Activated CD8-positive, alpha-beta memory T cell treated with anti-CD3 and anti-CD28 coated beads for 24 hours (primary cell): ENCODE data around the gene PEPD.

Source experiments
- DNase-seq: peaks from one replicate; pipeline ENCODE4 v3.0.0-alpha.2; 2020

Gene PEPD

GRCh38 chr19:33349319-33350289, 172.0 kb downstream of the PEPD start:
- DNase-seq = no peak

- no peak for DNase-seq
Measured at GRCh38 chr19:33348301-33349010, 173.1 kb downstream of the PEPD start.

DNA sequence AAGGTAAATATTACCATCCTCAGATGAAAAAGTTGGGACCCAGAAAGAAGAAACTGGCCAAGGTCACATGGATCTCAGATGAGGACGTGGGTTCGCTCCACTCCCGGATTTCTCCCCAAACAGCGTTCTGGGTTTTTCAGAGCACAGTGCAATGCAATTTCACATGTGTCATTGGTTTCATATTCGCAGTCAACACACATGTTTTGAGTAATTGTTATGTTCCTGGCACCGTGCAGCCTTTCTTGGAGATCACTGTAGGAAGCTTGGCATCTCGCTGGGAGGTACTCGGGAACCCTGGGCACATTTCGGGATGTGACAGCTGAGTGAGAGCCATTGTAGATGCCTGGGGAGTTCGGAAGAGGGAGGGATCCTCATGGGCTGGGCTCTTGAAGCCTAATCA, 174.3 kb downstream of the PEPD start:
- no peak for DNase-seq

DNA sequence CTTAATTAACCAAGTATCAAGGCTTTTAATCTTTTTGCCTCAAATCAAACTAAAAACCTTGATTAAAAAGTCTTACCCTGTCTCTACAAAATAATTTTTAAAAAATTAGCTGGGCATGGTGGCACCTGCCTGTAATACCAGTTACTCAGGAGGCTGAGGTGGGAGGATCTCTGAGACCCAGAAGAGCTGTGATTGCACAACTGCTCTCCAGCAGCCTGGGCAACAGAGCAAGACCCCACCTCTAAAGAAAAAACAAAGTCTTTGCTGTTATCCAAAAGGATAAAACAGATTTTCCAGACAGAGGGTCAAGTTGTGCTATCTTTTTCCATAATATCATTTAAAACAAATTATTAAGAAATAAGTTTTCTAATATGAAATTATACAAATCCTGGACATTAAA, 174.9 kb downstream of the PEPD start:
- DNase-seq = no peak

DNA sequence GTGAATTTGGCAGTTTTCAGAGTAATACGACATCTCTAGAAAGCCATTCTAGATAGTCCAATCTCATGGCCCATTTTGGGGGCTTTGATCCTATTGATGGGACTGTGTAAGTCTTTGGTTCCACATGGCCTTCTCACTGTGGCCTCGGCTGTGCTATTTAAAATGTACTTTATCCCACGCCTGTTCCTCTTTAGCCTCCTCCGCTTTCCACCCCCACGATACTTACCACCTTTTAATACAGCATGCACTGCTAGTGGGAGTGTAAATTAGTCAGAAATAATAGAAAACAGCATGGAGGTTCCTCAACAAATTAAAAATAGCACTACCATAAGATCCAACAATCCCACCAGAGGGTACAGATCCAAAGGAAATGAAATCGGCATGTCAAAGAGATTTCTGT, 176.4 kb downstream of the PEPD start:
- DNase-seq = no peak

DNA sequence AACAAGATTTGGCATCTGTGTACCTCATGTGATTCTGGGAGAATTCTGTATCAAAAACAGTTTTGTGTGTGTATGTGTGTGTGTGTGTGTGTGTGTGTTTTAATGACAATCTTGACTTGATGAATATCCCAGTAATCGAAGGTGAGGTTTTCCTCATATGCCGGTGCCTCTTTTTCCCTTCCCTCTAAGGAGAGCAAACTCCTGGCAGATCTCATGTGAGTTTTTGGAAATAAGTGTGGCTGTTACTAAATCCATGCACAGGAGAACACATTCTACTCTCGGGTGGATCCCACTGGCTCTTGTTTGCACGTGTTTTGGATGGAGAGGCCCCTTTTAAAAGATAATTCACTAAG, 177.0 kb downstream of the PEPD start:
- DNase-seq = no peak

DNA sequence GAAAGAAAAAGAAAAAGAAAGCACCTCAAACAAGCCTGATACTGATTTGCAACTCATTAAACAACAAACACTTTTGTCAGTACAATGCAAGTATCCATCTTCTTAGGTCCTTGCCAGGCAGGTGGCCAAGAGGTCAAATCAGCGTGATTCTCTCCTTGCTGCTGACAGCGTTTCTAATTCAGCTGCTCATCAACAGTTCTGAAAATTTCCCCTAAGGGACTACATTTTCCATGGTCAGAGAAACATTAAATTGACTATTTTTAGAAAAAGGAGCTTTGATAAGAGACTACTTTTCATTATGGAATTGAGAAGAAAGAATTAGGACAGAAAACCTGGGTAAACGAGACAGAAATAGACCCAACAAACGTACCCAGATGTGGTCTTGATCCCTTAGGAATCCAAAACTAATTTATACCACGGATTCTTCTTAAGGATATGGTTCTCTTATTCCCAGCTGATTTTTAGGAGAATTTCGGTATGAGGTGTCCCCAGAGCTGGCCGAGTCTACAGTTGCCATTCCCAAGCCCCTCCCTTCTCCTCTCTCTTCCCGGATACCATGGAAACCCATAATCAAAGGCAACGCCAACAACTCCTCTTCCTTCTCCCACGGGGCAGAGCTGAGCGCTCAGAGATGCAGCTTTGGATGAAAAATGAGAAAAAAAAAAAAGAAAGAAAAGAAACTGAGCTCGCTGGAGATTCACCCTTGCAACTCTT, 177.6 kb downstream of the PEPD start:
- DNase-seq = no peak

DNA sequence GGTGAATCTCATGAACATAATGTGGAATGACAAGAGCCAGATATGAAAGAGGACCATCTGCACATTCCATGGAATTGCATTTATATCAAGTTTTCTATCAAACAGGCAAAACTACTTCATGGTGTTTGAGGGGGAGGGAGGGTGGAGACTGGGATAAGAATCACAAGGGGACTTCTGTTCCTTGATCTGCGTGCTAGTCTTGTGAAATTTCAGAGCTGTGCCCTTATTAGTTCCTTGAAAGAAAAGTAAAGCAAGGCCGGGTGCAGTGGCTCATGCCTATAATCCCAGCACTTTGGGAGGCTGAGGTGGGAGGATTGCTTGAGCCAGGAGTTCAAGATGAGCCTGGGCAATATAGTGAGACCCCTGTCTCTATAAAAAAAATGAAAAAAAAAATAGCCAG, 178.3 kb downstream of the PEPD start:
- DNase-seq = no peak

DNA sequence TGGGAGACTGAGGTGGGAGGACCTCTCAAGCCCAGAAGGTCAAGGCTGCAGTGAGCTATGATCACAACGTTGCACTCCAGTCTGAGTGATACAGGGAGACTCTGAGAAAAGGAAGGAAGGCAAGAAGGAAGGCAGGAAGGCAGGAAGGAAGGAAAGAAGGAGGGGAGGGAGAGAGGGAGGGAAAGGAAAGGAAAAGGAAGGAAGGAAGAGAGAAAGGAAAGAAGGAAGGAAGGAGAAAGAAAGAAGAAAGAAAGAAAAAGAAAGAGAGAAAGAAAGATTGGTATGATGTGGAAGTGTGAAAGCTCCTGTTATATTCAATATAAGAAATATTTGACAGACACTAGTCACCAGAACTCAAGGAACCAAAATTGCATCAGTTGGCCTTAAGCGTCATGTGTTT, 180.6 kb downstream of the PEPD start:
- DNase-seq = no peak

- DNase-seq = no peak
Measured at GRCh38 chr19:33339016-33339984, 182.3 kb downstream of the PEPD start.
